Thyroid gland (tissue), 4 donors: ENCODE measurements around the gene MIEF2. TPM values are rescaled to one million over a fixed set of nuclear protein-coding genes. Genes with fewer than 3 reads are reported as not detected.
"Not testable (repeated sequence)": the region's sequence is repeated elsewhere in the genome, so short reads cannot be mapped to it uniquely, and the experiment has no call there.

Experiments
- DNase-seq, 2 donors: peaks; one replicate each; pipeline ENCODE4 v3.0.0-alpha.2; 2019
- H3K27ac ChIP-seq, 3 donors: fragments of 200-600 bp; sonication (generic); 1 replicate in 2 of 3; 2 replicates in 1 of 3; pipeline ENCODE4 v1.5.1; 2016 to 2019; ENCODE audit warnings: mild to moderate bottlenecking in 1 of 3, moderate library complexity in 1 of 3
- H3K27me3 ChIP-seq: fragments of 200-600 bp; sonication (generic); one replicate; pipeline ENCODE4 v1.5.1; 2019
- H3K36me3 ChIP-seq, 2 donors: fragments of 200-600 bp; sonication (generic); one replicate each; pipeline ENCODE4 v1.5.1; 2016 to 2019
- H3K4me1 ChIP-seq, 2 donors: fragments of 200-600 bp; sonication (generic); one replicate each; pipeline ENCODE4 v1.5.1; 2017 to 2019
- H3K4me3 ChIP-seq, 3 donors: fragments of 200-600 bp; sonication (generic); replicated peaks in 1 of 3; 1 replicate in 2 of 3; 2 replicates in 1 of 3; pipeline ENCODE4 v1.5.1; 2016; ENCODE audit warnings: mild to moderate bottlenecking in 1 of 3
- H3K9me3 ChIP-seq: fragments of 200-600 bp; sonication (generic); one replicate; pipeline ENCODE4 v1.5.1; 2017
- CTCF ChIP-seq, 6 experiments: fragments of 200-600 bp in 3 of 6; fragments of 450-650 bp in 3 of 6; sonication (generic) in 3 of 6; IDR thresholded peaks; one replicate each; pipeline ENCODE4 v1.5.1; 2016 to 2019; ENCODE audit warnings: antibody characterized with exemption in 6 of 6, mild to moderate bottlenecking in 2 of 6, inconsistent platforms in 1 of 6, moderate library complexity in 1 of 6
- POLR2A ChIP-seq, 2 donors: fragments of 450-650 bp; IDR thresholded peaks; one replicate each; pipeline ENCODE4 v1.6.1; 2017; ENCODE audit warnings: antibody characterized with exemption in 2 of 2, mild to moderate bottlenecking in 2 of 2, moderate library complexity in 1 of 2
- WGBS, 2 donors: methylation state at CpG; one replicate each; pipeline ENCODE4 v1.1.5; 2017; 5-methylcytosine and 5-hydroxymethylcytosine counted together
- intact Hi-C: fragments of 100-400 bp; cut with DNase I; formaldehyde crosslinking; loops from one replicate; pipeline ENCODE4 v1.15.1; 2023
- total RNA-seq, 4 donors: library from RNA; depleted of rRNA; stranded (reverse); fragments of >200 nt; gene quantifications; one replicate each; pipeline ENCODE4 v1.2.3, GENCODE V29; 2016

Gene MIEF2
- total RNA-seq, 4 donors from 2014 or later: 25.7 to 47.0 (median 34.9) TPM

GRCh38 chr17:18281788-18282187, 21.3 kb downstream of the MIEF2 start:
- TF ChIP-seq POLR2A (IDR thresholded peaks at IDR 0.05): no peak
- TF ChIP-seq CTCF (IDR thresholded peaks at IDR 0.05): no peak
- no peak for DNase-seq
- Histone ChIP-seq H3K9me3 (no peaks in the 10 kb centered on the region), H3K27ac (no peak overlapping the region), H3K4me1 (peaks cover 10 to 12% of the 10 kb centered on the region in 2 donors), H3K4me3 (no peak overlapping the region), H3K27me3 (no peaks in the 10 kb centered on the region), H3K36me3 (peaks cover 35 to 43% of the 10 kb centered on the region in 2 donors)
- 92 to 94% methylated on average over 6 of the region's 6 CpGs for WGBS, 2 donors
- intact Hi-C loops: no loop called here

- peaks cover 3 to 6% of the 10 kb centered on the region in 2 donors for H3K4me1 ChIP-seq
- intact Hi-C loops: no loop called here
- no peaks in the 10 kb centered on the region for H3K9me3 ChIP-seq
- no peak for TF ChIP-seq POLR2A (IDR thresholded peaks at IDR 0.05)
- TF ChIP-seq CTCF (IDR thresholded peaks at IDR 0.05): no peak
- DNase-seq: no peak
- WGBS, 2 donors: 95 to 98% methylated on average over 9 to 11 of the region's 11 CpGs
- H3K27me3 ChIP-seq: no peaks in the 10 kb centered on the region
- peaks cover 35 to 43% of the 10 kb centered on the region in 2 donors for H3K36me3 ChIP-seq
- H3K27ac ChIP-seq: no peak overlapping the region
- H3K4me3 ChIP-seq: no peak overlapping the region
These were observed 24.8 kb downstream of the MIEF2 start for GRCh38 chr17:18285296-18285695.

- no peak overlapping the region for H3K4me3 ChIP-seq
- intact Hi-C loops: no loop called here
- H3K27me3 ChIP-seq: no peaks in the 10 kb centered on the region
- no peaks in the 10 kb centered on the region for H3K4me1 ChIP-seq
- no peak for TF ChIP-seq CTCF (IDR thresholded peaks at IDR 0.05)
- TF ChIP-seq POLR2A (IDR thresholded peaks at IDR 0.05): no peak
- no peaks in the 10 kb centered on the region for H3K9me3 ChIP-seq
- 94 to 96% methylated on average over 15 of the region's 15 CpGs for WGBS, 2 donors
- H3K27ac ChIP-seq: no peak overlapping the region
- peaks cover 15 to 45% of the 10 kb centered on the region in 2 donors for H3K36me3 ChIP-seq
- DNase-seq: no peak
These were observed 31.5 kb downstream of the MIEF2 start for GRCh38 chr17:18291718-18292540.

DNA sequence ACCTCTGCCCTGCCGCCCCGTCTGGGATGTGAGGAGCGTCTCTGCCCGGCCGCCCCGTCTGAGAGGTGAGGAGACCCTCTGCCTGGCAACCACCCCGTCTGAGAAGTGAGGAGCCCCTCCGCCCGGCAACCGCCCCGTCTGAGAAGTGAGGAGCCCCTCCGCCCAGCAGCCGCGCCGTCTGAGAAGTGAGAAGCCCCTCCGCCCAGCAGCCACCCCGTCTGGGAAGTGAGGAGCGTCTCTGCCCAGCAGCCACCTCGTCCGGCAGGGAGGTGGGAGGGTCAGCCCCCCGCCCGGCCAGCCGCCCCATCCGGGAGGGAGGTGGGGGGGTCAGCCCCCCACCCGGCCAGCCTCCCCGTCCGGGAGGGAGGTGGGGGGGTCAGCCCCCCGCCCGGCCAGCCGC, 37.6 kb downstream of the MIEF2 start:
- H3K4me3 ChIP-seq, H3K27me3 ChIP-seq, H3K9me3 ChIP-seq, H3K27ac ChIP-seq, H3K4me1 ChIP-seq, DNase-seq, intact Hi-C loops: not testable (repeated sequence)
- no CpG with 5 or more reads among the region's 30 CpGs for WGBS, 2 donors
- H3K36me3 ChIP-seq: peaks cover 12 to 42% of the 10 kb centered on the region in 2 donors

- H3K27ac ChIP-seq: no peak overlapping the region
- WGBS, 2 donors: 87 to 89% methylated on average over 8 of the region's 8 CpGs
- H3K27me3 ChIP-seq: no peaks in the 10 kb centered on the region
- H3K9me3 ChIP-seq: no peaks in the 10 kb centered on the region
- H3K4me3 ChIP-seq: no peak overlapping the region
- no peak for DNase-seq
- H3K36me3 ChIP-seq: peaks cover 22 to 49% of the 10 kb centered on the region in 2 donors
- no peaks in the 10 kb centered on the region for H3K4me1 ChIP-seq
- intact Hi-C loops: no loop called here
- TF ChIP-seq POLR2A (IDR thresholded peaks at IDR 0.05) (no peak), CTCF (IDR thresholded peaks at IDR 0.05) (no peak)
These were observed 40.4 kb downstream of the MIEF2 start for GRCh38 chr17:18300725-18301480.

GRCh38 chr17:18303206-18303605, 42.7 kb downstream of the MIEF2 start:
- intact Hi-C loops: not testable (repeated sequence)

More at GRCh38 chr17:18303206-18303605, 42.7 kb downstream of the MIEF2 start:
- H3K4me1 ChIP-seq, DNase-seq, H3K27me3 ChIP-seq, H3K27ac ChIP-seq, H3K9me3 ChIP-seq, H3K4me3 ChIP-seq: not testable (repeated sequence)
- H3K36me3 ChIP-seq: peaks cover 39 to 62% of the 10 kb centered on the region in 2 donors
- WGBS, 2 donors: 94 to 95% methylated on average over 13 of the region's 13 CpGs
